H1 (cell line): ENCODE data around the gene UPF2. TPM values are rescaled to one million over a fixed set of nuclear protein-coding genes. Genes with fewer than 3 reads are reported as not detected.

ENCODE experiments used
- BCL11A ChIP-seq, 2 experiments: IDR thresholded peaks; one replicate each; pipeline ENCODE4 v1.6.1; 2011; ENCODE audit warnings: low read depth in 2 of 2, low read length in 2 of 2, mild to moderate bottlenecking in 2 of 2
- CEBPB ChIP-seq: IDR thresholded peaks from 2 replicates; pipeline ENCODE4 v1.6.1; 2012; ENCODE audit warnings: low read depth, low read length
- CREB1 ChIP-seq: IDR thresholded peaks from 2 replicates; pipeline ENCODE4 v1.6.1; 2012; ENCODE audit warnings: inconsistent platforms
- polyA plus RNA-seq, 7 experiments: library from polyadenylated mRNA; depleted of rRNA in 3 of 7; stranded (reverse) in 5 of 7; unstranded in 2 of 7; fragments of >200 nt in 5 of 7; fragments of 200-250 nt in 2 of 7; gene quantifications; 1 replicate in 5 of 7; 2 replicates in 1 of 7; 4 replicates in 1 of 7; pipeline versions ENCODE4 v1.2.1 to v1.2.3, GENCODE V29; 2011 to 2013; ENCODE audit warnings: missing spikeins in 2 of 7, mixed read lengths in 2 of 7
- total RNA-seq: library from RNA; stranded (reverse); fragmentation: NEBNext Ultra II Directional; extraction: Animal tissue kit (Norgen Biotek cat#: 25700); gene quantifications from 2 replicates; pipeline ENCODE4 v1.2.1, GENCODE V29; 2021

Gene UPF2
- total and polyA plus RNA-seq, 2 of the 8 experiments (the other 6 are each of a cell fraction or from before 2014, with no cell fraction given): 6.2 to 32.8 TPM

GRCh38 chr10:11894381-11895107 lies 148.1 kb downstream of the UPF2 start (continued):
- no peak for TF ChIP-seq BCL11A (IDR thresholded peaks at IDR 0.05; ENCODE audit: low read depth in 2 of 2, low read length in 2 of 2)
- no peak for TF ChIP-seq CREB1
- no peak for TF ChIP-seq CEBPB
